ENCODE data around the gene DNMT3A.
A peak's percentile ranks its signal among the peaks of the same experiment; 100 is the strongest.

Gene DNMT3A

DNA sequence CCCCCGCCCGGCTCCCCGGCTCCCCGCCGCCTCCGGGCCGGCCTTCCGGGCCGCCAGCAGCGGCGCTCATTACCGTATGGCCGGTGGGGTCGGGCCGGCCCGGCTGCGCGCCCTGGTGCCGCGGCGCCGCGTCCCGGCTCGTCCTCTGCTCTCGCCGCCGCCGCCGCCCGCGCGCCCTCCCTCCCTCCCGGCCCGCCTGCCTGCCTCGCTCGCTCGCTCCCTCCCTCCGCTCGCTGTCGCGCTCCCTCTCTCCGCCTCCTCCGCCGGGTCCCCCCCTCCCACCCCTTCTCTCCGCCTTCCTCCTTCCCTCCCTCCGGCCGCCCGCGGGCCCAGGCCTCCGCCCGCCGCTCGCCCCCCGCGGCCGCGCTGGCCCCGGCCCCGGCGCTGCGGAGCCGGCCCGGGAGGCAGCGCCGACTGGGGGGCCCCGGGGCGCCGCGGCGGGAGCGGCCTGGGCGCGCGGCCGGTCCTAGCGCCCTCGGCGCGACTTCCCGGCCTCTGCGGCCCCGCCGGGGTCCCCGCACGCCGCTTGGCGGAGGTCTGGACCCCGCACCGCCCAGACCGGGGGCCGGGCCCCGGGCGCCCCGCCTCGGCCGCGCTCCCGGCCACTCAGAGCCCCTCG is at the start of gene DNMT3A:
Gene DNMT3A, minus strand, starts transcription at position 173 of the 619 bp plus-strand sequence. CDS start 27,941 bp downstream, outside the sequence.
- DNase-seq (ENCODE audit: low spot score) = peak; percentile 87

DNA sequence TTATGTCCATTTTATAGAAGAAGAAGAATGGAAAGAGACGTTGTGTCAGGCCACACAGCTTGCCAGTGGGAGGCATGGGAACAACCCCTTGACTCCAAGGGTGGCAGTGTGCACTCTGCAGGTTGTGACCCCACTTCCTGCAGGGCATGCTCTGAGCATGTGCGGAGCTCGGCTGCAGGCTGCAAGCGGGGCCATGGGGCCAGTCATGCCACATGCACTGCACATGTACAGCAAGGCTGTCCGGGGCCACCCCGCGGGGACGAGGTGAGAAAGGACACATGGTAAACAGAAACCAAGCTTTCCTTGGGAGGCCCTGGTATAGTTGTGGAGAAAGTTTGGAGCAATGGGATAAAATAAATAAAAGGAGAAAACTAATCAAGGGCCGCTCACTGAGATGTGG is 47.4 kb upstream of the DNMT3A start:
- no peak for DNase-seq (ENCODE audit: low spot score)

DNA sequence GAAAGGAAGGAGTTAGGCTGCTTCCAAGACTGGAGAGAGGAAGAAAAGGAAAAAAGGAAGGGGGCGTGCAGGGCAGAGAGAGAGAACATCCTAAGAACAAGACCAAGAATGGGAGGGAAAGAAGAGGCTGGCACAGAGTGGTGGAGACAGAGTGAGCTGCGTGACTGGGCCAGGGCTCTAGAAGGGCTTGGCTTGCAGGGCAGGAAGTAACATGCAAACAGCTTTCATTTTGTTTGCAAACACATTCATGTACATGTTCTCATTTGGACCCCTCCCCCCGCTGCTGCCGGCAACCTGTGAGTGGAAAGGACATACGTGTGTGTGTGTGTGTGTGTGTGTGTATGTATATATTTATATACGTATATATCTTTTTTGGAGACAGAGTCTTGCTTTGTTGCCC is 46.8 kb upstream of the DNMT3A start:
- no peak for DNase-seq (ENCODE audit: low spot score)

DNA sequence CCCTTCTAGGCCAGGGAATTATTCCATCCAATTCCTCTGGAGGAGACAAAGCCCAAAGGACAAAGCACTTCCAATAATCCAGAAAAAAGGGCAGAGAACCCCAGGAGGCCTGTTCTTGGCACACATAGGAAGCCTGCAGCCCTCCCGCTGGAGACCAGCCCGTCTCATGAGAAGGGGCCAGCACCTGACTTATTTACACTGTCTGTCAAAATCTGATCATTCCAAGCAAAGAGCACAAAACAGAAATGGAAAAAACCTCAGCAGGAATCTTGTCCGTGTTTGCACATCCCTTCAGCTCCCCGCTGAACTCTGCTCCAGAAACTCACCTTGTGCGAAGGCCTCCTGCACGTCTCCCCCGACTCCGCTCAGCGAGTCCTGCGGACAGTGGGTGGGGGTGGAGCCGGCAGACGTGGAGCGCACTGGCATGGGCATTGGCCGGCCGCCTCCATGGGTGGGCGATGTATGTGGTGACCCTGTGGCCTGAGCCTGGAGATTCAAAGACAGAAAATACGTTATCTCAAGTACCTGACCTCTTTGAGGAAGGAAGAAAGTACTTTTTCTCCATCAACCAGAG is 46.2 kb upstream of the DNMT3A start:
- no peak for DNase-seq (ENCODE audit: low spot score)

DNA sequence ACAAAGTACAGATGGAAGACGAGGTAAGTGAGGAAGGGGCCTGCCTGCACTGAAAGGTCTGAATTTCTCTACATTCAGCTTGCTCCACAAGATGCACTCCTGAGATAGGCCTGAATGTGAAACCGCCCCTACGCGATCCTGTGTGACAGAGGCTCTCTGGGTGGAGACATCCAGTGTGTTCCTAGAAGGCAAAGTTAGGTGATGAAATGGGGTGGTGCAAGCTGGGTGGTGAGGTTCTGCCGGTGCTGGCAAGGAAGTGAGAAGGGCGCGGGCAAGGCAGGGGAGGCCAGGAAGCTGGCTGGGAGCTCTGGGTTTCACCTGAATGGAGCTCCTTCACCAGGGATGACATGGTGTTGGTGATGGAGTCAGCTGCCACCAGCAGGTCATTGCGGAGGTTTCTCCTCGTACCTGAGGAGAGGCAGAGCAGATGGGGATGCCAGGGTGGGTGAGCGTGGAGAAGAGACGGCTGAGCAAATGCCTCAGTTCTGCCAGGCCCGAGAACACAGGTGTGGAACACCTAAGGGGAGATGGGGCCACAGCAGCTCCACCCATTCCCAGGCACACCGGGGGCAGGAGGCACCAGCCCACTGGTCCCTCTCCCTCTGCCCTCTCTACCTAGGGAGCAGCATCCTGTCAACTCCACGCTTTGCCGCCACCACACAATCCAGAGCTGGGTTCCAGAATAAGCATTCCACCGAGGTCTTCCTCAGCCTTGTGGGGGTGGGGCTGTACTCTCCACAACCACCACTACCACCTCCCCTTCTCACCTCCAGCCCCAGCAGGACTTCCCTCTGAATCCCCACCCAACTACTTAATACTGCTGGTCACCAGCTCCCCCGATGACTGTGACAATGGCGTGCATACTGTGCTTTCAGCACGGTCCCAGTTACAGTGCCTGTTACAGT is 45.5 kb upstream of the DNMT3A start:
- DNase-seq (ENCODE audit: low spot score) = no peak

DNA sequence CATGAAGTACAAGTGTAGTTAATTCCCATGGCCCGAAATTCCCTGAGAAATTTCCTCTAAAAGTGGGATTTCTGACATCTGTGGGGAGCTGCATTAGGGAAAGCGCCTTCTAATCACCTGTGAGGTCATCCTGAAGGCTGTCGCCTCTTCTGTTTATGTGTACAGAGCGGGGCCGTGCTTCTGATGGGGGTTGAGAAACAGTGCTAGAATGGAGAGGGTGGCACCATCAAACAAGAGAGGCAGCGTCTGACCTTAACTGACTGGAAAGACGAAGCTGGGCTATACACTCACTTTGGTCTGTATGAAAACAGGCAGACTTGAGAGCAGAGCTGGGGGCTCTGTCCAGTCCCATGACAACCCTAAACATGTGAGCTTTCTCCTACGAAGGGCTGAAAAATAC is 44.2 kb upstream of the DNMT3A start:
- no peak for DNase-seq (ENCODE audit: low spot score)

DNA sequence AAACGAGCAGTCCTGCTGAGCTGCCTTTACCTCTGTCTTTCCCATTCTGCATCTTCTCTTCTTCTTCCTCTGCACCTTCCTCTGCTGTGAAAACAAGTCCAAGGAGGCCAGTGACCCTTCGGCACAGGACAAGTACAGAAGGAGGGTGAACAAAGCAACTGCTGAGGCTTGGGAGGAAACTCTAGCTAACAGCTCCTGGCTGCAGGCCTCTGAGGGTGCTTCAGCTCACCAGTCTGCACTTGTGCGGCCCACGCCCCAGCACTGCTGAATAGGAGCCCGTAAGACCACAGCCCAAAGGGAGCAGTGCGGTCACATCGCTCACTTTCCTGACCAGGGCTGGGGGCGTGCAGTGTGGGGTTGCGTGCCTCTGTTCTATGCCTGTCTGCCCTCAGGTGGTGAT is 42.1 kb upstream of the DNMT3A start:
- no peak for DNase-seq (ENCODE audit: low spot score)

DNA sequence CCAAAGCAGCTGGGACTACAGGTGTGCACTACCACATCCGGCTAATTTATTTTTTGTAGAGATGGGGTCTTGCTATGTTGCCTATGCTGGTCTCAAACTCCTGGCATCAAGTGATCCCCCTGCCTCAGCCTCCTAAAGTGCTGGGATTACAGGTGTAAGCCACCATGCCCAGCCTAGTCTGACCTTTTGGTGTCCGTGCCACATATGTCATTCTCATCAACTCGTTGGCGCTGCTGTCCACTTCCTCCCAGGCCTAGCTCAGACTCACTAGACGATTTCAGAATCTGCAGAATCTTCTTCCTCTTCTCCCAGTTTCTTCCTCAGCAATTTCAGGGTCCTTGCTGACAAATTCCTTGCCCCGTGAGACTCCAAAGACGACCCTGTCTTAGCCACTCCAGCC is 39.8 kb upstream of the DNMT3A start:
- DNase-seq (ENCODE audit: low spot score) = no peak

DNA sequence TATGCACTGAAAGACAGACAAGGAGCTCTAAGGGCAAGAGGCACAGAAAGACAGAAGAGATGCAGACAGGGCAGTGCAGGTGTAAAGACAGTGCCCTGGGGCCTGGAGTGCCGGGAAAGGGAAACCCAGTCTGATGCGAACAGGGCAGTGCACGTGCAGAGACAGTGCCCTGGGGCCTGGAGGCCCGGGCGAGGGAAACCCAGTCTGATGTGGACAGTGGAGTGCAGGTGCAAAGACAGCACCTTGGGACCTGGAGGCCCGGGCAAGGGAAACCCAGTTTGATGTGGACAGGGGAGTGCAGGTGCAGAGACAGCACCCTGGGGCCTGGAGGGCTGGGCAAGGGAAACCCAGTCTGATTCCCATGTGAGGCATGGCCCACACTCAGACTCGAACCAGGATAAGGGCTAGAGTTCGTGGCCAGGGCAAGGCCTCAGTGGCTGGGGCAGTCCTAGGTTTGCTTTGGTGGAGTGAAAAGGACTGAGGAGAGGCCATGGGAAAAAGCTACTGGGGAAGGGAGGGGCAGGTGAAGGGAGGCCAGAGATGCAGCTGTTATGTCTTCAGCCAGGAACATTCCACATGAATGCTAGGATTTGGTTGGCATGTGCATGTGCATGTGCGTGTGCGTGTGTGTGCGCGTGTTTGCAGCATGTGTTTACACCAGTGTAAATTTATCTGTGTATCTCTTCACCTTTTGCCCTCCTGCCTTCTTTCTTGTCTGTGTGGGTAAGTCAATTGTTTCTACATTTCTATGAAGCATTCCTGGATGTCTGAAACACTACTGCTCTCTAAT is 39.1 kb upstream of the DNMT3A start:
- DNase-seq (ENCODE audit: low spot score) = no peak

DNA sequence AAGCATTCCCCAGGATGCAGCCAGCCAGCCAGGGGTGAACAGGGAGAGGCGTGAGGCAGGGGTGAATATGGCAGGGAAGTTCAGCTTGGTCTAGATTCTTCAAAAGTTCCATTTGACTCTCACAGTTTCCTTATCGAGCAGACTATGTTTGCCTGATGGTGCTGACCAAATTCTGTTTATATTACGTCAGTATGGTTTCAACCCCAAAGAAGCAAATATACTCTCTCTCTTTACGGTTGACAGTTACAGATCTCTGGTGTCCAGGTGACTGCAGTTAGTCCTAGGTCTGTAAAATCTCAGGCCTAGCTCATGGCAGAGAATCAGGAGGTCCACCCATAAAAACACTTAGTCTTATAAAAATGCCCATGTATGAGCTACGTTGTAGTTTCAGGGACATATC is 38.3 kb upstream of the DNMT3A start:
- DNase-seq (ENCODE audit: low spot score) = no peak

DNA sequence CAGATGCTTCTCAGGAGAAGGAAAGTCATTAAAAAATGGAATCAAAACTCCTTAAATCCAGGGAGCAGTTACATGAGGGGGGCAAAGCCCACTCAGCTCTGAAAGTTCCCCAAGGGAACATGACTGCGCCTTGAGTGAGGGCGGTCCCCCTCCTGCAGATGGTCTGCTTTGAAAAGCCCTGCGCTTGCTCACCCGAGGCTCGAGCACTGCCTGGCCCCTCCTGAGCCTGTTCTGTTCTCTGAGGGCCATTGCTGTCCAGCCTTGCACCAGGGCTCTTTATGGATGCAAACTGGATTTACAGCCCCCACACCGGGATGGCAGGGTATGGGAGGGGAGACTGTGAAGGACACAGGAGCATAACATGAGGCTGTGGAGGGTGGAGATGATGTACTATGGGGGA is 37.8 kb upstream of the DNMT3A start:
- no peak for DNase-seq (ENCODE audit: low spot score)

DNA sequence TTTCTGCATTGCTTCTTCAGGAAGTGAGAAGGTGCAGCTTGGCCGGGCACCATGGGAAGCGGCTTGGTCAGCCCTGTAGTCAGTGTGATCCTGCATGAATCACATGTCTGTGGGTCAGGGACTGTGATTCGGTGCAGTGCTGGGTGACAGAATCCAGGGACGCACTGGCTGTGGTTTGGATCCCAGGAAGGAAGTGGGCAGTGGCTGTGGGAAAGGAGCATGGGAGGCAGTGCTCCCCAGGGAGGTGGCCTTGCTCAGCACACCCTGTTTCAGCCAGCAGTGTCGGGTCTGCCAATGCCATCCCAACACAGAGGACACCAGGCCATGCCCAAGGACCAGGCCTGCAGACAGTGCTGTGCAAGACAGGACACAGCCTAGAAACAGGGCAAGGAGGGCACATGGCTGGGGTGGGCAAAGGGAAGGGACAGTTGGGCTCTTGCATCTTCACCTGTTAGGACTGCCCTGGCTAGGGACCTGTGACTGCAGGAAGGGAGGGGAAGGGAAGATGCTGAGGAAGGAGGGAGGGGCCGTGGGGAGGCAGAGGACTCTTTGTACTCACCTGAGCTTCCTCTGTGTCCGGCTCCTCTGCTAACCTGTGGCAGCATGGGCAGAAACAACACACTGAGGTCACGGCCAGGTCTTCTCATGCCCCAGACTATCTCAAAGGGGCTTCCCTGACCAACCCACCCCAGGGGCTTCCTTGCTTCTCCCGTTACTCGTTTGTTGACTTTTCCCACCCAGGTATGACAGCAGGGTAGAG is 37.2 kb upstream of the DNMT3A start:
- no peak for DNase-seq (ENCODE audit: low spot score)

DNA sequence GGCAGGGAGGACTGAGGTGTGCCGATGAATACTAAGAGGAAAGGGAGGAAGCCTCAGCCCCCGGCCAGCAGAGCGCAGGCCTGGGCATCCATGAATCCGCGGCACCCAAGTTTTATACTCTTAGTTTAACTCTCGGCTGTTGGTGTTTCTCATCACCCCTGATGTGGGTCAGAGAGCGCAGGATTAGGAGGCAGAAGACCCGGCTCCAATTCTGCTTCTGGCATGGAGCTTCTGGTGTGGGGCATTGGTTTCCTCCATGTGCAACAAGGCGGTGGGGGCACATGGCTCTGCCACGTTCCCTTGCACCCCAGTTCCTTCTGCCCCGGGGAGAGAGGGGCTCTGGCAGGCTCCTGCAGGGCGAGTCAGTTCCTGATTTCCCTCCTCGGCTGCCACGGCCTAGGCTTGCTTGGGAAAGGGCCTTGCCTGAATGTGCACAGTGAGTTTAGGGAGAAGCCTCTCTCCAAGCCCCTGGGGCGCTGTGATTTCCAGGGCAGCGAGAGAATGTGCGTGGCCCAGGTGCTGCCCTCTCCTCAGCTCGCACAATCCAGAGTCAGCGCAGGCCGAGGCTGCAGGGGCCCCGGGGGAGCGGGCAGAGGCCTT is 36.2 kb upstream of the DNMT3A start:
- DNase-seq (ENCODE audit: low spot score) = no peak

DNA sequence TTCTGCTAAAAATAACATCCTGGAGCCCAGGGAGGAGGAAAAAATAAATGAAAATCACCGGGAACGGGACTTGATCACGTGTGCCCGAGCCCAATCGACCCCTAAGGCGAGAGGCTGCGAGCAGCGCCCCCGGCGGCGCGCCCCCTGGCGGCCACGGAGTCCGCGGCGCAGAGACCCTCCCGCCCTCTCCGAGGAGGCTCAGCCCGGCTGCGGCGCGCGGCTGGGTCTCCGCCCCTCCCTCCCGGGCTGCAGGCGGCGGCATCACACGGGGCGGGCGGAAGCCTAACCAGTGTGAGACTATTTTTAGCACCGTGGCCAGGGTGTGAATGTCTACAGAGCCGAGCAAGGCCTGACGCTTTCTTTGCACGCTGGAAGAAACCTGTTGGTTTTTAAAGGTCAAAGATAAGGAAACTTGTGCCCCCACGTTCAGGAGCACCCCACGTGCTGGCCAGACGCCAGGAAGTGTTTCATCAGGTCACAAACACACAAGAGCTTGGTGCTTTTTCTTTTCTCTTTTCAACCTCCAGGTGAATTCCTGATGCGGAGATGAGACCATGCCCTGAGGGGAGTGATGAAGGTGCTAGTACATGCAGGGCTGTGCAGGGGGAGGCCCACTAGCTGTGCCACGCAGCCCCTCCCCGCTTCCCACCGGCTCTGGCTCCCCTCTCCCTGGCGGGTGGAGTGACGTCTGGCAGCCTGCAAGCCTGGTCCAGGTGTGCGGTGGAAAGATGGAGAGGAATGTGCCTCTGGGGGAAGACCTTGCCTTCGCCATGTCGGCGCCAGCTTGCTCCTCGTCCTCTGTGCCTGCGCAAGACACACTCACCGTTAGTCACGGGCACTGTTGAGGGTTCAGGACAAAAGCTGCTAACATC is 35.3 kb upstream of the DNMT3A start:
- DNase-seq (ENCODE audit: low spot score) = peak; percentile 80

DNA sequence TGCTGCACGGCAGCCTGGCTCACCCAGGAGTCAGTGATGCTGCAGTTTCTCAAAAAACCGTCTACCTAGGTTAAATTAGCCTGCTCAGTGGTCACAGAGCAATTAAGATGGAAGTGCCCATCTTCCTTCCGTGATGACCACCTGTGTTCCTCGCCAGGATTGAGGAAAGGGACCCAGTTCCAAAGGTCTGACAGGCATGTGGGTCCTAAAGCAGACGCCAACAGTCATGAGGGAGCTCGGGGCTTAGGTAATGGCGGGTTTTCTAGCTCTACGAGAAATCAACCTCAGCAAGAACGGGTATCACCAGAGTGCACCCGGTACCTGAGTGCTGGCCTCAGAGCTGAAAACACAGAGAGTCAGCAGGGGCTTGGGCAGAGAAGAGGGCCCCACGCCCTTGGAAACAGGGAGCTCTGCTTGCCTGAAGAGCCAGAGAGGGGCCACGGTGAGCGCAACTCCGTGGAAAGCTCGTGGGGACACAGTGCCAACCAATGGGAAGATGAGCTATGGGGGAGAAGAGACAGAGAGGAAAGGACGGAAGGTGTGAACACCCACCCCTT is 34.3 kb upstream of the DNMT3A start:
- DNase-seq (ENCODE audit: low spot score) = no peak

DNA sequence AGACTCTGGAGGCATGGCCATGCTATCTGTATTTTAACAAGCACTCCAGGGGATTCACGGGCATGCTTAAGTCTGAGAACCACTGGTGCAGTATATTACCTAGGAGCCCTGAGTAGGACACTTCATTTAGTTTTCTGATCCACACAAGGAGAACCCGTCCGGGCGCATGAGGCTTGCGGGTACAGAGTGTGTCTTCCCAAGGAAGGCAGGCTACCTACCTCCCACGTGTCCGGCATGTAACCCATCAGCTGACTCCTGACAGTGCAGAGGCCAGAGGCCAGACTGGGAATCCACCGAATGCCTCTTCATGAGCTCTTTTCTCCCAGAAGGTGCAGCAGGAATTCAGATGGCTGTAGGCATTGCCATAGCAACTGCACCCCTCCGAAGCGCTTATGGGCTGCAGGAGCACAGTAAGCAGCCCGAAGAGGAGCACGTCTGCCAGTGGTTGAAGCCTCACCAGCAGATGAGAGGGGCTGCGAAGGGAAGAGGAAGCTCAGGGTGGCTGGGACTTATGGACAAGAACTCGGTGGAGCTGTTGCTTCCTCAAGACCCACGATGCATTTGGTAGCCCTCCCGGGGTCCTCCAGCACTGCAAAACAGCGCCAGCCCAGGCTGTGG is 33.8 kb upstream of the DNMT3A start:
- DNase-seq (ENCODE audit: low spot score) = no peak

DNA sequence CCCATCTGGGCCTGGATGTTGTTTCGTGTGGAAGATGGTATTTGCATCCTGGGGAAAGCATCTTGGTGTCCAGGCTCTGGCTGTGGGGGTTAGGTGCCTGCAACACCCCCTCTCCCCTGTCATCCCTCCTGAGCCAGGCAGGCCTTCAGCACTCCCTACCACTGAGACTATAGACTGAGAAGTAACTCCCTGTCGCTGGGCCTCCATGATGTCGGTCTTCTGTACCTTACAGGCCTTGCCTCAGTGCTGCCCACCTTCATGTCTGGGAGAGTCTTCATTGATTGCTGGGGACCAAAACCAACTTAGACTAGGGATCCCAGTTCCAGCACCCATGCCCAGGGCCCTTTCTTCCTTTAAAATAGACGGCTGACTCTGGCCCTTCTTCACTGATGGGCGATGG is 33.1 kb upstream of the DNMT3A start:
- DNase-seq (ENCODE audit: low spot score) = no peak

DNA sequence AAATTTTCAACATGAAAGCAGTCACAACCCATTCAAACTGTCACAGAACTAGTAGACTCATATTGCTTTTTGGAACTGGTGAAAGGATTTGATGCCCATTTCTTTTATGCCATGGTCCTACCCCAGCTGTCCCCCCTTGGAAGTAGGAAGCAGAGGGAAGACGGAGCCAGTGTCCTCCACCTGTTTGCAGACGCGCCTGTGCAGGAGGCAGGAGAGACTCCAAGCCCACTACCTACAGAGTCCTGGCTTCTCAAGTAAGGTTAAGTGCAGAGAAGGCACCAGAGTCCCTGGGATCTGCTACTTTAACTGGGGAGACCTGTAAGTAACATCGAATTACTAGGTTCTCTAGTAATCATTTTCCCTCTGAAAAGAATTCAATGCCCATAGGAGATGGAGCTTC is 32.7 kb upstream of the DNMT3A start:
- DNase-seq (ENCODE audit: low spot score) = no peak

DNA sequence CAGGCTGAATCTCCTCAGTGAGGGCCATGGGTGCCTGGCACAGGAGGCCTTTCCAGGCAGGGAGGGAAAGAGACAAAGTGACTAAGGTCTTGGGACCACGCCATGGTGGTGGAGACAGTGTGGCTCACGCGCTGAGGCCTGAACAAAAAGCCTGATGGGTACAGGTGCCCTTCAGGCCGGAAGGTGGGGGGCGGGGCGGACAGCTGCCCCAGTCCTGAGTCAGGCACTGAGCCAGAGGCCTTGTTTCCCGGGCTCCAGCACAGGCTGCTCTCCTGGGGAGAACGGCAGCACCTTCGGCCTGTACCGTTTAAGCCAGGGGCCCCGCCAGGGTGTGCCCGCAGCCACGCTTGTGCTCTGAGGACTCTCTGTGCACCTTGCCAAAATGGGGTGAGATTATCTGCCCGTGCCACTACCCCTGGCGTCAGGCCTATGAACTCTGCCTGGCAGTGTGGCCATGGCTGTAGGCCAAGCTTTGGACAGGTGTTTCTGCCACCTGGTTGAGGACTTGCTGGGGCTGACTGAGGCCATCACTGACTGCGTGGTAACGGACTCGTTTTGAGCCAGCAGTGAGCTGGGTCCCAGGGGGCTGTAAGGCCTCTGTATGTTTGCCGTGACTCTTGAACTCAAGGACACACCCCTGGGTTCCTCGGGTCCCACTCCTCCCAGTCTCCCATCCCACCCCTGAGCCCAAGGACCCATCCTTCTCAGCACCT is 31.7 kb upstream of the DNMT3A start:
- no peak for DNase-seq (ENCODE audit: low spot score)

All from putamen (tissue), 1 donor.